Stimulated activated CD8-positive, alpha-beta memory T cell treated with anti-CD3 and anti-CD28 coated beads, Interleukin-12 subunit alpha, Interleukin-12 subunit beta, amount 100 ng/mL, for 24 hours (primary cell): ENCODE data around the gene UBE2E3.
"Not testable (repeated sequence)": the region's sequence is repeated elsewhere in the genome, so short reads cannot be mapped to it uniquely, and the experiment has no call there.

Source experiments
- DNase-seq: peaks from one replicate; pipeline ENCODE4 v3.0.0-alpha.2; 2020; ENCODE audit errors: extremely low read depth

UBE2E3 gene

GRCh38 chr2:181074457-181074856 lies 94.1 kb downstream of the UBE2E3 start:
- no peak for DNase-seq

DNA sequence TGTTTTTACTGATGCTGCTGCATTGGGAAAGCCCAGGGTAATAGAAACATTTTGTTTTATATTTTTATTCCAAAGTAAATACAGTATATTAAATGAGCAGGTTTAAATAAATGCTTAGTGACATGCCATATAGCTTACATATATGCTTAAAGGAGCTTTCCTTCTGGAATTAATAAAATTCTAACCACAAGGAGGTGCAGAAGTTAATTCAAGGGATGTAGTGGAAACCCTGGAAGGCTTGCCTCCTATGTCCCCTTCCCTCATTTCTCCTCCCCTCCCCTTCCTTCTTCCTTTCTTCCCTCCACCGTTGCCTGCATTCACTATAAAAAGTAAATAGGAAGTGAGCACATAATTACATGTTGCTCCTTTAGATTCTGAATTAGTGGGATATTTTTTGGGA lies 96.3 kb downstream of the UBE2E3 start:
- no peak for DNase-seq

- no peak for DNase-seq
These were observed 96.8 kb downstream of the UBE2E3 start for GRCh38 chr2:181077128-181077709.

- DNase-seq, result no peak
These were observed 102.7 kb downstream of the UBE2E3 start for GRCh38 chr2:181083140-181083539.

DNA sequence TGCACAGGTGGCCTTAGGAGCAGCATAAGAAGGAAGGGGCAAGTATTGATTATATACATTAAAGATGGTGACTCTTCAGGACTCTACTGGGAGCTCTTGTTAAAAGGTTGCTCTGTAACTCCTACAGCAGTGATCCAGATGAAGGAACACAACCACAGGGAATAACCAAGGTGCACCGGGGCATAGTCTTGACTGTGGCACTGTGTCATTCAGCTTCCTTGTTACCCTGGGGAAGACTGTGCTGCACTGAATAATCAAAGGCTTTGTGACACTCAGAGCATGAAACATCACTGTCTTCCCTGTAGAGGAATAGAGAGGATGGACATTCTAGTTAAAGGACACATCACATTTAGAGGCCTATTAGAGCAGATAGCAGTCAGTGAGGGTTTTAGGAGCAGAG lies 105.3 kb downstream of the UBE2E3 start:
- DNase-seq, result no peak

GRCh38 chr2:181091920-181092319 lies 111.5 kb downstream of the UBE2E3 start:
- DNase-seq, result not testable (repeated sequence)

DNA sequence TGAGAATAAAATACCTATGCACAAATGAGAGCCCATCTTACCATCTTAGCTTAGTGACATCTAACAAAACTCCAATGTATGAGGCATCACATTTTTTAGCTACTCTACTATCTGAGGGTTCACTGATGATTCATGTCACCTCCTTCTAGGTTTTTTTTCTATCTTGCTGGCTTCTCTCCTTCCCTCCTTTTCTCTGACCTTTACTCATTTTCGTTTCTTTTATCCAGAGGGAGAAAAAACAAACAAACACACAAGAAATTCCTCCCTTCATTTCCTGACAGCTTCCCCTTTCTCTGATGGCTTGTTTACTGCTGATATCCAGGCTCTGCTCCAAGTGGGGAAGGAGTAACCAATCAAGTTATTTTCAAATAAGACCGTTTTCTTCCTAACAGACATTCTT lies 115.1 kb downstream of the UBE2E3 start:
- no peak for DNase-seq

DNA sequence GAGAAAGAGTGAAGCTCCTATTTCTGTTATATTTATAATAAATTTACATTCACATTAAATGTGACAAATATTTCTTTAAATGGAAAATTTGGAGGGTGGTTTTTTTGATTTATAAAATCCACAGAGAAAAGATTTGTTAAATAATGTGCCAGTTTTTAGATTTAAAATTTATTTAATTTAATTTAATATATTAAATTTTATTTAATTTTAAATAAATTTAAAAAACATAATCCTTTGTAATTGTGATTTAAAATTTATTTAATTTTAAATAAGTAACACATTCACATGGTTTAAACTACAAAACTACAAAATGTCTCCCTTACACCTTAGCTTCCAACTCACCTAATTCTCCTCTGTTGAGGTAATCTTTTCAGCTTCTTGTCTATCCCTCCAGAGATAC lies 123.3 kb downstream of the UBE2E3 start:
- no peak for DNase-seq

DNA sequence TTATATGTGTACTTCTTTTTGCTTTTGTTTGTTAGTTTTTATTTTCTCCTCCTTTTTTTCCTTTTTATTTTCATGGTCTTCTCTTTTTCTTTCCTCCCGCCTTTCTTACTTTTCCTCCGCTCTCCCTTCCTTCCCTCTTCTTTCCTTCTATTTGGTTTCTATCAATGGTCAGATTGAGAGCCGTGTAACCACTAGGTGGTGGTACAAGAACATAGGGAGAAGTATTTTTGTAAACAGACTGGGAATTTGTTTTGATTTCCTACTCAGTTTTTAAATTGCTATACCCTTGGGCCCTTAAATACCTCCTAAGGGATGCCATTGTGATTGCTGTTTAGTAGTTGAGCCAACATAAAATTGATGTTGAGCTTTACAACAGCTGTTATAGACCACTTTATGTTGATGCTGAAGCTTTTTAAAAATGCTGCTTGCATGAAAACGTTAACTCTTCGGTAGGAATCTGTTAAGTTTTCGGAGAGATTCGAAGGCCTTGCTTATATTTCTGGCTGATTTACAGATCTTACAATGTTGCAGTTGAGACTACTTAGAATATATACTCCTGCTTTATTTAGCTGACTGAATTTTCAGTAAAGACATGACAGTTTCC lies 124.2 kb downstream of the UBE2E3 start:
- DNase-seq, result no peak

DNA sequence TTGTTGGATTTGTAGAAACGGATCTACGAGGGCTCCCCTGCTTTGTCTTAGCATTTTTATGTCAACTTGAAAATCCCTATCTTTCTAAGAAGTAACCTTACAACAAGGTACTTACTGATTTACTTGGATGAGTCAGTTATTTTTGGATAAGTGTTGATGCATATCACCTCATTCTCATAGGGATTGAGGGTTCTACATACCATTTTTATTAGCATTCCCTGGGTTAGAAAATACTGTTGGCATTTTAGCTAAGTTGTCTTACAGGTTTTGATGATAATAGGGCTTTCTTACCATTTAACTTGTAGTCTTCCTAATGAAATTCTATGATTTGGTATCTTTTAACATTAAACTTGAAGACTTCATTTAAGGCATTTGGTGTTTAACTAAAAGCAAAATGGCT lies 125.2 kb downstream of the UBE2E3 start:
- DNase-seq, result no peak

GRCh38 chr2:181106229-181106628 lies 125.8 kb downstream of the UBE2E3 start:
- DNase-seq, result no peak

- DNase-seq, result no peak
These were observed 126.6 kb downstream of the UBE2E3 start for GRCh38 chr2:181106789-181107627.

DNA sequence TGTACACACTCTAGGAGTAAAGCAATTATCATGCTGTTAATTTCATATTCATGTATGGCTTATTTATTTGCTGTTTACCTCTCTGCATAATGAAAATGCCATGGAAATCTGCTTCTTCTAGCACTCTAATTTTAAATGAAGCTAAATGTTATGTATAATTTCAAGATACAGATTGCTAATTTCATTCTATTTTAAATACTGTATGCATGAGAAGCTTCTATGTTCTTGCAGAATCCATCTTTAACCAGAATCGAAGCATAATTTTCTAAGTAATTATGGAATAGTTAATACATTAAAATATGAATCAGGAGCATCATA lies 127.2 kb downstream of the UBE2E3 start:
- no peak for DNase-seq

DNA sequence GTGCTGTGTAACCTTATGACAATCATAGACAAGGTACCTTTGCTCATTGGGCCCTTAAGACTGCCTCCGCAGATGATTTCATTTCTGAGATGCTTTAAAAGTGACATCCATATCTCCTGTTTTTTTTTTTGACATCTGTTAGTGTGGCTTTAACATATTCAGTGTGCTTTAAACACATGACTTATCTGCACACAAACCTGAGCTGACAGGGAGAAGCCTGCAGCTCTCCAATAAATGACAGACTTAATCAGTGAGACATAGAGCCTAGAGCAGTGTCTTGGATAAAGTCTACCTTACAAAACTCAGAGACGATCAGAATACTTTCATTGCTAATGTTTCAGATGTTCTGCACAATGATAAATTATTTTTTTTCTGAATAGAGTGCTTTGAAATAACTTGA lies 130.7 kb downstream of the UBE2E3 start:
- DNase-seq, result no peak

DNA sequence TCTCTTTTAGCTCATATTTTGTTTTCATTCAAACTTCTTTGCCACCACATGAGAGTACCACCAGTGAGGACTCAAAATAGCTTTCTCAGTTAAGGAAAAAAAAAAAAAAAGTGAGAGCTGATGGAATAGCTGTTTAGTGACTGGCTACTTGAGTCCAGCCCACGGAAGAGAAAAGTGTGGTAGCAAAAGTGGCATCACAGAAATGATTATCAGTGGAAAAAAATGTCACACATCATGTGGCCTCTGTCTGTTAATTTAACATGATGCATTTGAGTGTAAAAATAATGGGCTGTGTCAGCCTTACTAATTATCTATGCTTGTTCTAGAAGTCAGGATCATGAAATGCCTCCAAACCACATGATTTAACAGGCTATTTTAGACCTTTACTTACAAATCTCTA lies 132.5 kb downstream of the UBE2E3 start:
- DNase-seq, result no peak
